ENCODE measurements around the gene PDE8A.
"Not testable (repeated sequence)": the region's sequence is repeated elsewhere in the genome, so short reads cannot be mapped to it uniquely, and the experiment has no call there.

GRCh38 chr15:85188171-85188577 lies 206.5 kb downstream of the PDE8A start:
- TF ChIP-seq, protein P1, sequence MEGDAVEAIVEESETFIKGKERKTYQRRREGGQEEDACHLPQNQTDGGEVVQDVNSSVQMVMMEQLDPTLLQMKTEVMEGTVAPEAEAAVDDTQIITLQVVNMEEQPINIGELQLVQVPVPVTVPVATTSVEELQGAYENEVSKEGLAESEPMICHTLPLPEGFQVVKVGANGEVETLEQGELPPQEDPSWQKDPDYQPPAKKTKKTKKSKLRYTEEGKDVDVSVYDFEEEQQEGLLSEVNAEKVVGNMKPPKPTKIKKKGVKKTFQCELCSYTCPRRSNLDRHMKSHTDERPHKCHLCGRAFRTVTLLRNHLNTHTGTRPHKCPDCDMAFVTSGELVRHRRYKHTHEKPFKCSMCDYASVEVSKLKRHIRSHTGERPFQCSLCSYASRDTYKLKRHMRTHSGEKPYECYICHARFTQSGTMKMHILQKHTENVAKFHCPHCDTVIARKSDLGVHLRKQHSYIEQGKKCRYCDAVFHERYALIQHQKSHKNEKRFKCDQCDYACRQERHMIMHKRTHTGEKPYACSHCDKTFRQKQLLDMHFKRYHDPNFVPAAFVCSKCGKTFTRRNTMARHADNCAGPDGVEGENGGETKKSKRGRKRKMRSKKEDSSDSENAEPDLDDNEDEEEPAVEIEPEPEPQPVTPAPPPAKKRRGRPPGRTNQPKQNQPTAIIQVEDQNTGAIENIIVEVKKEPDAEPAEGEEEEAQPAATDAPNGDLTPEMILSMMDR (IDR thresholded peaks at IDR 0.05) = not testable (repeated sequence)
- not testable (repeated sequence) for TF ChIP-seq POLR2A (IDR thresholded peaks at IDR 0.05)

All from tibial nerve (tissue), 3 donors.